Measurements from ENCODE around the gene CPT1C.

The CPT1C gene

DNA sequence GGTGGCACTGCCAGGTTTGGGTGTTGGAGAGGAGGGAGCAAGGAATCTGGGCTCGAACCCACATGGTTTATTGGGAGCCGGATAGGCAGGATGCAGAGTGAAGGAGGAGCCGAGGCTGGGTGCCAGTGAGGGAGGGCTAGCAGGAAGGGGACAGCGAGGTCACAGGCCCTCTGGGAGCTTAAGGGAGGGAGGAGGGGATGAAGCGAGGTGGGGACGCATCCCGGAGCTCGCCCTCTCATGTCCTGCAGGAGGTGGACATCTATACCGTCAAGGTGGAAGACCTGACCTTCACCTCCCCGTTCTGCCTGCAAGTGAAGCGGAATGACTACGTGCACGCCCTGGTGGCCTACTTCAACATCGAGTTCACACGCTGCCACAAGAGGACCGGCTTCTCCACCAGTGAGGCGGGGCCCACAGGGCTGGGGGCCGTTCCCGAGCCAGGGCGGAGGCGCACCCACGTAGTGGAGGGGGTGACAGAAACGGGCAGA is 5.0 kb upstream of the CPT1C start:
- H3K4me3 ChIP-seq (ENCODE audit: low read depth in 1 of 2, low read length in 2 of 2): no peak overlapping the region
- no peaks in the 10 kb centered on the region for H3K9me3 ChIP-seq (ENCODE audit: low read length)
- H3K9ac ChIP-seq (ENCODE audit: low read length): no peak overlapping the region
- peaks cover 53% of the 10 kb centered on the region for H3K36me3 ChIP-seq (ENCODE audit: insufficient read depth, low read length)
- H3K27me3 ChIP-seq (ENCODE audit: control insufficient read depth in 1 of 2, insufficient read depth in 2 of 2, low read length in 2 of 2): peaks cover 11 to 28% of the 10 kb centered on the region in 2 donors
- no peak overlapping the region for H3K27ac ChIP-seq (ENCODE audit: low read depth, low read length)
- peaks cover 15% of the 10 kb centered on the region for H3K4me1 ChIP-seq (ENCODE audit: insufficient read depth, low read length)

DNA sequence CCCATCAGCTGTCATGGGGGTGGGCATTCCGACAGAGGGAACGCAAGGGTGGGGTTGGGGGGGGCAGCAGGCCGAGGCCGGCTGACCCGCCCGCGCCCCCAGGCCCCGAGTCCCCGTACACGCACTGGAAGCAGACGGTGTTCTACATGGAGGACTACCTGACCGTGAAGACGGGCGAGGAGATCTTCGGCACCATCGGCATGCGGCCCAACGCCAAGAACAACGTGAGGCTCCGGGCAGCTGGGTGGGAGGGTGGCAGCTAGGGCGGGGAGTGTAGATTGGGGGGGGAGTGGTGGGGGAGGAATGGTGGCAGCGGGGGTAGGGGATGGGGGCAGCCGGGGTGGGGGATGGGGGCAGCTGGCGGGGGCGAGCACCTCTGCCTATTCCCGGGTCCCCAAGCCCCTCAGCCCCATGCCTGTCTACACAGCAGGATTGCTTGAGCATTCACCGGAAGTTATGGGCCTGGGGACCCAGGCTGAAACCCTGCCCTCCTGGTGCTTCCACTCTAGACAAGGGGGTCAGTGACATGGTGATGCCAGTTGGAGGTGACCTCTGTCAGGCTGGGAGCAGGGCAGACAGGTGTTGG is 4.3 kb upstream of the CPT1C start:
- Histone ChIP-seq H3K4me1 (ENCODE audit: insufficient read depth, low read length) (peaks cover 18% of the 10 kb centered on the region), H3K36me3 (ENCODE audit: insufficient read depth, low read length) (peaks cover 49% of the 10 kb centered on the region), H3K9me3 (ENCODE audit: low read length) (no peaks in the 10 kb centered on the region), H3K9ac (ENCODE audit: low read length) (no peak overlapping the region), H3K4me3 (ENCODE audit: low read depth in 1 of 2, low read length in 2 of 2) (no peak overlapping the region), H3K27ac (ENCODE audit: low read depth, low read length) (no peak overlapping the region), H3K27me3 (ENCODE audit: control insufficient read depth in 1 of 2, insufficient read depth in 2 of 2, low read length in 2 of 2) (peaks cover 17 to 35% of the 10 kb centered on the region in 2 donors)

DNA sequence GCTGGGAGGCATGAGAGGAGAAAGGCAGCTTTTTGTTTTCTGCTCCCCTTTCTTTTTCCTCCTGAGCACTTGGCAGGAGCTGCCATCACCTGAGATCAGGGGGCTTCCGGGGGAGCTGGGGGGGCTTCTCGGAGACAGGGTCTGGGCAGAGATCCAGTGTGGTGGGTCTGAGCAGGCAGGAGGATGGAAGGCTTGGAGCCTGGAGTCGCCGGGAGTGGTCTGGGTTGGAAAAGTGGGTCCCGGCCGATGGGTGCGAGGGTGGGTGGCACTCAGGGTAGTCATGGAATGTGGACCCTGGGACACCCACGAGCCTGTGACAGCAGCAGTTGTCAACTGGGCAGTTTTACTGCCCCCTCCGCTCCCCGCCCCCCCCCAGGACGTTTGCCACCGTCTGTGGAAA is 3.8 kb upstream of the CPT1C start:
- H3K4me1 ChIP-seq (ENCODE audit: insufficient read depth, low read length): peaks cover 20% of the 10 kb centered on the region
- H3K27ac ChIP-seq (ENCODE audit: low read depth, low read length): no peak overlapping the region
- H3K36me3 ChIP-seq (ENCODE audit: insufficient read depth, low read length): peaks cover 46% of the 10 kb centered on the region
- no peak overlapping the region for H3K4me3 ChIP-seq (ENCODE audit: low read depth in 1 of 2, low read length in 2 of 2)
- H3K27me3 ChIP-seq (ENCODE audit: control insufficient read depth in 1 of 2, insufficient read depth in 2 of 2, low read length in 2 of 2): peaks cover 22 to 40% of the 10 kb centered on the region in 2 donors
- no peaks in the 10 kb centered on the region for H3K9me3 ChIP-seq (ENCODE audit: low read length)
- H3K9ac ChIP-seq (ENCODE audit: low read length): no peak overlapping the region

DNA sequence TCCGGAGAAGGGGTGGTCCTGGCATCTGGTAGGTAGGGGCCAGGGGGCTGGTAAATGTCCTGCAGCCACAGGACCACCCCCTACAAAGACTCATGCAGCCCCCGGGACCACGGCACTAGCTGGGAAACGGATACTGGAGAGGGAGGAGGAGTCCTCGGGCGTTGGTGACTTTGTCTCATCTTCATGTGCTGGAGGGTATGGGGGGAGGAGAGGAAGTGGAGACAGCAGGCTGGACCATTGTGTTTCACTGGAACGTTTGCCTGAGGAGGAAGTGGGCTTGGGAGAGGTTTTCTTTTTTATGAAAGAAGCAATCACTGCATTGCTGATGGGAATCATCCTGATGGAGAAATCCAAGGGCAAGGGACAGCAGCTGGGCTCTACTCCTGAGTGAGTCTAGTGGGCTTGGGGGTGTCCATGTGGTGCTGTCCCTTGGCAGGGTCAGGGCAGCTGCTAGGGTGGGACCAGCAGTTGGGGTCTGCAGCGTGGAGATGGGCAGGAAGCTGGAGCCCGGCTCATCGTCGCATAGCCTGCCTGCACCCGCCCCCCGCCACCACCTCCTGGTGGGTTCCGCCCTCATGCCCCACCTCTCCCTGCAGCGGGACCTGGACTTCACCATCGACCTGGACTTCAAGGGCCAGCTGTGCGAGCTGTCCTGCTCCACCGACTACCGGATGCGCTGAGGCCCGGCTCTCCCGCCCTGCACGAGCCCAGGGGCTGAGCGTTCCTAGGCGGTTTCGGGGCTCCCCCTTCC is 3.2 kb upstream of the CPT1C start:
- Histone ChIP-seq H3K27me3 (ENCODE audit: control insufficient read depth in 1 of 2, insufficient read depth in 2 of 2, low read length in 2 of 2) (peaks cover 24 to 42% of the 10 kb centered on the region in 2 donors), H3K36me3 (ENCODE audit: insufficient read depth, low read length) (peaks cover 40% of the 10 kb centered on the region), H3K27ac (ENCODE audit: low read depth, low read length) (no peak overlapping the region), H3K4me1 (ENCODE audit: insufficient read depth, low read length) (peaks cover 20% of the 10 kb centered on the region), H3K4me3 (ENCODE audit: low read depth in 1 of 2, low read length in 2 of 2) (no peak overlapping the region), H3K9me3 (ENCODE audit: low read length) (no peaks in the 10 kb centered on the region), H3K9ac (ENCODE audit: low read length) (no peak overlapping the region)

DNA sequence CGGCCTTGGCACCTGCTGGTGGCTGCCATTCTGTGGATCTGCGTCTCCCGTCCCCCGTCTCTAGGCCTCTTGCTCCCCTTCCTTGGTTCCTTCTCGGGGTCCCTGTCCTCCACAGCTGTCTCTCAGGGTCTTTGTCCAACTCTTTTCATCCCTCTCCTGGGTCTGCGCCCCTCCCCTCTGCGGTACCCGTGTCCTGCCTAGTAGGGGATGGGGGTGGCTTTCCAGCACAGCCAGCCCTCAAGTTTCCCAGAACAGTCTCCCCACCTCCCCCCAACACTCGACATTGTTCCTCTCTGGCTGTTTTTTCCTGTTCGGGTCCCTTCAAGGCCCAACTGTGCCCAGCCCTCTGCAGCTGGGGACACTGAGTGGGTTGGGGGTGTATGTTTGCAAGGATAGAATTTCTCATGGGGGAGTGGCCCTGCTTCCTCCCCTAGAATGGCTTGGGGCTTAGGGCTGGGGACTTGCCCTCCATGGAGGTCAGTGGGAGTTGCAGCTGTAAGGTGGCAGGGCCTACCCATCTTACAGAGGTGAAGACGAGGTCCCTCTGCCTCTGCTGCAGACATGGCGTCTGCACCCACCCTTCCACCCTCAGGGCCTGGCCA is 2.3 kb upstream of the CPT1C start:
- Histone ChIP-seq H3K9ac (ENCODE audit: low read length) (no peak overlapping the region), H3K9me3 (ENCODE audit: low read length) (no peaks in the 10 kb centered on the region), H3K36me3 (ENCODE audit: insufficient read depth, low read length) (peaks cover 34% of the 10 kb centered on the region), H3K4me1 (ENCODE audit: insufficient read depth, low read length) (peaks cover 20% of the 10 kb centered on the region), H3K27ac (ENCODE audit: low read depth, low read length) (no peak overlapping the region), H3K4me3 (ENCODE audit: low read depth in 1 of 2, low read length in 2 of 2) (no peak overlapping the region), H3K27me3 (ENCODE audit: control insufficient read depth in 1 of 2, insufficient read depth in 2 of 2, low read length in 2 of 2) (peaks cover 24 to 42% of the 10 kb centered on the region in 2 donors)

DNA sequence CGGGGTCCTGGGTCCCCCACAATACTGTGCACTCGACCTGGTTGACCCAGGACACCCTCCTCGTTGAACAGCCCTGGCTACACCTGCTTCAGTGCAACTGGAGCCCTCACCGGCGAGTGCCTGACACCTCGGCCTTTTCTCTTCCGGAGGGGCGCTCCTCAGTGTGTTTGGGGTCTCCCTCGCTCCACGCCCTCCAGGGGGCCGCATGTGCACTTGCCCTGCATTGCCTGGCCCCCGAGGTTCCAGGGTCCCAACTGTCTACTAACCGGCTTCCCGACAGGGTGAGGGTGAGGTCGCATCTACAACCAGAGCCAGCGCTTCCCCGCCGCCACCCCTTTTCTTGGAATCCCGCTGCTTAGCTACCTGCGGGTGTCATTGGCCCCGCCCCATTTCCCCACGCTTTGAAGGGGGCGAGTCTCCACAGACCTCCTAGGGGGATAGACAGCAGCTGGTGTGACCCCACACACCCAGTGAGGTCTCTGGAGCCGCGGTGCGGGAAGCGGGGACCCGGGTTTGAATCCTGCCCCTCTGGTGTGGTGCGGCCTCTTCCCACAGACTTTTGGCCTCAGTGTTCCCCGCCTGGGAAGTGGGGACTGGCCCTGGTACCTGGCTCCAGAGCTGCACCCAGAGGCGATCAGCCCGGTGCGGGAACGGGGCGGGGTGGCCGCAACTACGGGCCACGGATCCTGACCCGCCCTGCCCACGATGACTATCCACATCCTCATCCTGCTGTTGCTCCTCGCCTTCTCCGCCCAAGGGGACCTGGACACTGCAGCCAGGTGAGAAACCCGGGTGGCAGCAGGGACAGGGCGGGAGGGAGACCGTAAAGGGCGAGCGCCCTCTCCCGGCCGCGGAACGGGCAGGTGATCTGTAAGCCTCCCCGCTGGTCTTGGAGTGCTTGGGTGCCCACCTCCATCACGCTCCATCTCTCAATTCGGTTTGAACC is 1.5 kb upstream of the CPT1C start, which contains the start of gene ADM5:
TSS of gene ADM5 (plus strand) at position 462 of the 946 bp plus-strand sequence. CDS start at position 706, 244 bp downstream.
- Histone ChIP-seq H3K36me3 (ENCODE audit: insufficient read depth, low read length) (peaks cover 26% of the 10 kb centered on the region), H3K27me3 (ENCODE audit: control insufficient read depth in 1 of 2, insufficient read depth in 2 of 2, low read length in 2 of 2) (peaks cover 24 to 42% of the 10 kb centered on the region in 2 donors), H3K27ac (ENCODE audit: low read depth, low read length) (no peak within 1 kb of the TSS), H3K9ac (ENCODE audit: low read length) (no peak within 1 kb of the TSS), H3K4me1 (ENCODE audit: insufficient read depth, low read length) (peaks cover 20% of the 10 kb centered on the region), H3K4me3 (ENCODE audit: low read depth in 1 of 2, low read length in 2 of 2) (peak within 1 kb of the TSS; percentile 27 to 68), H3K9me3 (ENCODE audit: low read length) (no peaks in the 10 kb centered on the region)

DNA sequence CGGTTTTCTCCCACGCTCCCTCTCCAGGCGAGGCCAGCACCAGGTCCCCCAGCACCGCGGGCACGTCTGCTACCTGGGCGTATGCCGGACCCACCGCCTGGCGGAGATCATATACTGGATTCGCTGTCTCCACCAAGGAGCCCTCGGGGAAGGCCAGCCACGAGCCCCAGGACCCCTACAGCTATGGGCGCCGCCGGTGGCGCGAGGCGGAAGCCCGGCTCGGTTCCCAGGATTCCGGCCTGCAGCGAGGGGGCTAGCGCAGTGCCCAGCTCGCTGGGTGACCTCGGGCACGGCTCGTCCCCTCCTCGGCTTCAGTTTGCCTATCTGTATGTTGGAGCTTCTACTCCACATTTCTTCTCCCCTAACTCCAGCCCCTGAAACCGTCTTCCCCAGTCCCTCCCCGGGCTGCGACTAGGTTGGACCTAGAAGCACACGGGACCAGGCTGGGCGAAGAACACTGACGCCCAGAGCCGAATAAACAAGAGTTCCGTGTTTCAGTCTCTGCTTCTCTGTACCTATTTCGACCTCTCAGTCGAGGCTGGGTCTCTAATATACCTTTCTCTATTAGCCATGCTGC is 749 bp upstream of the CPT1C start:
- peaks cover 20% of the 10 kb centered on the region for H3K4me1 ChIP-seq (ENCODE audit: insufficient read depth, low read length)
- H3K36me3 ChIP-seq (ENCODE audit: insufficient read depth, low read length): peaks cover 18% of the 10 kb centered on the region
- no peak overlapping the region for H3K9ac ChIP-seq (ENCODE audit: low read length)
- H3K4me3 ChIP-seq (ENCODE audit: low read depth in 1 of 2, low read length in 2 of 2): peak overlapping the region; percentile 27 to 68
- no peaks in the 10 kb centered on the region for H3K9me3 ChIP-seq (ENCODE audit: low read length)
- peaks cover 24 to 42% of the 10 kb centered on the region in 2 donors for H3K27me3 ChIP-seq (ENCODE audit: control insufficient read depth in 1 of 2, insufficient read depth in 2 of 2, low read length in 2 of 2)
- no peak overlapping the region for H3K27ac ChIP-seq (ENCODE audit: low read depth, low read length)

DNA sequence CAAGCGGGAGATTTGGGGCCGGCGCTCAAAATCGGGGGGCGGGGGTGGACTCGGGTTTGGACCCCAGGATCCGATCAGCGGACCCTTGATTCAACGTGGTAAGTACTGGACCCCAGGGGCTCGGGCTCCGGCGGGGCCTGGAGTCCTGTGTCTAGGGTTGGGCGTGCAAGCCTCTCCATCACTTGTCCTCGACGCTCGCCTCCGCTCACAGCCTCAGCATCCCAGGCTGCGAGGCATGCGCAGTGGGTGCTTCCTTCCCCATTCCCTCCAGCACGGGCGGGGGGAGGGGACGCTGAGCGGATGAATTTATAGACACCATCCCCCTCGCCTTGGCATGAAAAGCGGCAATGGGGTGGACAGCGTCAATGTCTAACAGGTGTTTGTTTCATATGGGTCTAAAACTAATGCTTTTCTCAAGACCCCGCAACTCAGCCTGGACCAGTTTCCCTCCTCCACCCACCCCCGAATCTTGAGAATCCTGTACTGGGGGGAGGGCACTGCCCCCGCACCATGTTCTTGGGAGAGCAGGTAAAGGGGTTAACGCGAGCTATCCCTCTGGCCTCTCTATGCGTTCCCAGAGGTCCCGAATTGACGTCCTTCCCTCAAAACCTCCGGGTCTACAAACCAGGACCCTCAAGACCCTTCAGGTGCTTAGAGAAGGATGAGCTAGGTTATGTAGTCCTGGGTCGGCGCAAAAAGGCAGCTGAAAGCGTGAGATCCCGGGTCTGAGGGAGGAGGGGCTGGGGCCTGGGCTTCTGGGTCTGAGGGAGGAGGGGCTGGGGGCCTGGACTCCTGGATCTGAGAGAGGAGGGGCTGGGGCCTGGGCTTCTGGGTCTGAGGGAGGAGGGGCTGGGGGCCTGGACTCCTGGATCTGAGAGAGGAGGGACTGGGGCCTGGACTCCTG is 579 bp downstream of the CPT1C start:
- peaks cover 6% of the 10 kb centered on the region for H3K36me3 ChIP-seq (ENCODE audit: insufficient read depth, low read length)
- H3K27me3 ChIP-seq (ENCODE audit: control insufficient read depth in 1 of 2, insufficient read depth in 2 of 2, low read length in 2 of 2): peaks cover 24 to 39% of the 10 kb centered on the region in 2 donors
- peak overlapping the region in 1 of 2 donors; percentile 68 for H3K4me3 ChIP-seq (ENCODE audit: low read depth in 1 of 2, low read length in 2 of 2)
- H3K27ac ChIP-seq (ENCODE audit: low read depth, low read length): no peak overlapping the region
- peaks cover 20% of the 10 kb centered on the region for H3K4me1 ChIP-seq (ENCODE audit: insufficient read depth, low read length)
- H3K9ac ChIP-seq (ENCODE audit: low read length): no peak overlapping the region
- no peaks in the 10 kb centered on the region for H3K9me3 ChIP-seq (ENCODE audit: low read length)

DNA sequence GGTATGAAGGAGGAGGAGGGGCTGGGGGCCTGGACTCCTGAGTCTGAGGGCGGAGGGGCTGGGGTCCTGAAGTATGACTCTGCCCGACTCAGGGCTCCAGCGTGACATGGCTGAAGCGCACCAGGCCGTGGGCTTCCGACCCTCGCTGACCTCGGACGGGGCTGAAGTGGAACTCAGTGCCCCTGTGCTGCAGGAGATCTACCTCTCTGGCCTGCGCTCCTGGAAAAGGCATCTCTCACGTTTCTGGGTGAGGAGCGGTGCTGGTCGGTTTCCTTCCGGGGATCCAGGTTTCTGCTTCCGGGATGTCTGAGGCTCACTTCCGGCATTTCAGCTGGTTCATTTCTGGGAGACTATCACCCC is 1.2 kb downstream of the CPT1C start:
- H3K36me3 ChIP-seq (ENCODE audit: insufficient read depth, low read length): peaks cover 6% of the 10 kb centered on the region
- H3K4me1 ChIP-seq (ENCODE audit: insufficient read depth, low read length): peaks cover 20% of the 10 kb centered on the region
- H3K9me3 ChIP-seq (ENCODE audit: low read length): no peaks in the 10 kb centered on the region
- H3K27ac ChIP-seq (ENCODE audit: low read depth, low read length): no peak overlapping the region
- H3K27me3 ChIP-seq (ENCODE audit: control insufficient read depth in 1 of 2, insufficient read depth in 2 of 2, low read length in 2 of 2): peaks cover 24 to 39% of the 10 kb centered on the region in 2 donors
- H3K4me3 ChIP-seq (ENCODE audit: low read depth in 1 of 2, low read length in 2 of 2): no peak overlapping the region
- no peak overlapping the region for H3K9ac ChIP-seq (ENCODE audit: low read length)

DNA sequence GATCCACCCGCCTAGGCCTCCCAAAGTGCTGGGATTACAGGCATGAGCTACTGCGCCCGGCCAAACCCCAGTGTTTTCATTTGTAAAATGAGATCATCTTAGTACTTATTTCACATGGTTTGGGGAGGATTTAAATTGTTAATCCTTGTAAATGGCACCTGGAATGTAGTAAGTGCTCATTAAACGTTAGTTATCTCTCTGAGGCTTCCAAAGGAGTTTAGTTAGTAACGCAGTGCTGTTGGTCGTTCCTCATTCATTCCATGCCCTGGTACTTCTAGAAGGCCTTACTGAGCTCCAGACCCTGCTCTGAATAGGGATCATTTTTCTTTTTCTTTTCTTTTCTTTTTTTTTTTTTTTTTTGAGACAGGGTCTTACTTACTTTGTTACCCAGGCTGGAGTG is 5.2 kb downstream of the CPT1C start:
- peaks cover 6% of the 10 kb centered on the region for H3K4me1 ChIP-seq (ENCODE audit: insufficient read depth, low read length)
- no peaks in the 10 kb centered on the region for H3K36me3 ChIP-seq (ENCODE audit: insufficient read depth, low read length)

More for the DNA sequence above, 5.2 kb downstream of the CPT1C start:
- Histone ChIP-seq H3K9ac (ENCODE audit: low read length) (no peak overlapping the region), H3K4me3 (ENCODE audit: low read depth in 1 of 2, low read length in 2 of 2) (no peak overlapping the region), H3K27ac (ENCODE audit: low read depth, low read length) (no peak overlapping the region), H3K9me3 (ENCODE audit: low read length) (no peaks in the 10 kb centered on the region), H3K27me3 (ENCODE audit: control insufficient read depth in 1 of 2, insufficient read depth in 2 of 2, low read length in 2 of 2) (peaks cover 12 to 16% of the 10 kb centered on the region in 2 donors)
